Measurements from ENCODE around the gene C12orf76.
A peak's percentile ranks its signal among the peaks of the same experiment; 100 is the strongest.
"Not testable (repeated sequence)": the region's sequence is repeated elsewhere in the genome, so short reads cannot be mapped to it uniquely, and the experiment has no call there.

The C12orf76 gene, protein sequence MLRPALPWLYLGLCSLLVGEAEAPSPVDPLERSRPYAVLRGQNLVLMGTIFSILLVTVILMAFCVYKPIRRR

GRCh38 chr12:110048242-110049027 is at the start of gene C12orf76:
Gene C12orf76, minus strand, starts transcription at chr12:110048522. Its CDS starts 27 bp downstream, at chr12:110048495.
- peak; percentile 90 for DNase-seq

DNA sequence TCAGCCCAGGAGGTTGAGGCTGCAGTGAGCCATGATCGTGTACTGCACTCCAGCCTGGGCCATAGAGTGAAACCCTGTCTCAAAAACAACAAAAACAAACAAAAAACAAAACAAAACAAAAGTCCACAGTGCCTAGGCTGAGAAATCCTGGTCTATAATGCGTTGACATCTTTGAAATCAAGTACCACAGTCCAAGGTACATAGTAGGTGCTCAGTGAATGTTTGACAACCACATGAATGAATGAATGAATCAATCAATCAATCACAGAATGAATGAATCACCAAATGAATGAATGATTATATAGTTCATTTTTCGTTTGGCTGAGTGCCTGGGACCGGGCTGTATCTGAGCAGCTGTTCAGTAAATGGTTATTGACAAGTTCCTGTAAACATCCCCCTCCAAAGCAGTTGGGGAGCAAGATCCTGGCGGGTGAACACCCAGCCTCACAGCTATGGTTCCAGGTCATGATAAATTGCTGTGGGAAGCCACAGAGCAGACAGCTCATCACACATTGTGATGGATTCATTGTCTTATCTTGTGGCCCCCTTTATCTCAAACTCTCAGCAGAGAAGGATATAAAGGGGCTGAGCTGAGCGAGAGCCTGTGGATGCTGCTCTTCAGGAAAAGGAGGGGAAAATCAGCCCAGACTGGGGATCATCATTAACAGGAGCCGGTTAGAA is 45.4 kb upstream of the C12orf76 start:
- DNase-seq: no peak

DNA sequence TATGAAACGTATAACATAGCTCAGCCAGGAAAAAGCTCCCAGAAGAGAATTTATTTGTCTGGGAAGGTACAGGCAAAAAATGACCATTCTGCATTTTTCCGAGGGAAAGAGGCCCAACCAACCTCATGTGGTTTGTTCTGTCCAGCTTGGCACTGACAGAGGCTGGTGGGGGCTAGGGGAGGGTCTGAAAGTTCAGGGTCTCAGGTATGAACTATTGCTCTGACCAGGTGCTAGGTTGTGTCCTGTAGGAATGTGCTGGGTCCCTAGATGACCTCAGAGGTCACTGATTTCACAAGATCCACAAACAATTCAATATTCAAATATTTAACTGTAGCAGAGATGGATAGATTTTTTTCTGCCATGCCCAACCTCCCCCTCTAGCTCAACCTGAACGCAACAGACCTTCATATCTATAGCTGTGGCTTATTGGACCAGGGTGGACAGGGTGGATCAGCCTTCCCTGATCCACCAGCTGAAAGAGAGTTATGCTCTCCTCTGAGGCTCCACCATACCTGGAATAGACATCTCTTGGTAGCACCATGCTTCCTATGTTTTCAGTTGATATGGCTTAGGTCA is 42.9 kb upstream of the C12orf76 start:
- DNase-seq: no peak

- no peak for DNase-seq
These were observed 42.2 kb upstream of the C12orf76 start for GRCh38 chr12:110090266-110091135.

GRCh38 chr12:110088936-110089335 is 40.6 kb upstream of the C12orf76 start:
- DNase-seq: no peak

DNA sequence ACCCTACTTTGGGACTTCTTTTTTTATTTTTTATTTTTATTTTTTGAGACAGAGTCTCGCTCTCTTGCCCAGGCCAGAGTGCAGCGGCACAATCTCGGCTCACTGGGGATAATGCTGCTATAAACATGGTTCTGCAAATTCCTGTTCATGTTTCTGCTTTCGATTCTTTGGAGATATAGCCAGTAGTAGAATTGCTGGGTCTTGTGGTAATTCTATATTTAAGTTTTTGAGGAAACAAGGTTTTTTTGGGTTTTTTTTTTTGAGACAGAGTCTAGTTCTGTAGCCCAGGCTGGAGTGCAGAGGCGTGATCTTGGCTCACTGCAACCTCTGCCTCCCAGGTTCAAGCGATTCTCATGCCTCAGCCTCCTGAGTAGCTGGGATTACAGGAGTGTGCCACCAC is 39.9 kb upstream of the C12orf76 start:
- DNase-seq: not testable (repeated sequence)

DNA sequence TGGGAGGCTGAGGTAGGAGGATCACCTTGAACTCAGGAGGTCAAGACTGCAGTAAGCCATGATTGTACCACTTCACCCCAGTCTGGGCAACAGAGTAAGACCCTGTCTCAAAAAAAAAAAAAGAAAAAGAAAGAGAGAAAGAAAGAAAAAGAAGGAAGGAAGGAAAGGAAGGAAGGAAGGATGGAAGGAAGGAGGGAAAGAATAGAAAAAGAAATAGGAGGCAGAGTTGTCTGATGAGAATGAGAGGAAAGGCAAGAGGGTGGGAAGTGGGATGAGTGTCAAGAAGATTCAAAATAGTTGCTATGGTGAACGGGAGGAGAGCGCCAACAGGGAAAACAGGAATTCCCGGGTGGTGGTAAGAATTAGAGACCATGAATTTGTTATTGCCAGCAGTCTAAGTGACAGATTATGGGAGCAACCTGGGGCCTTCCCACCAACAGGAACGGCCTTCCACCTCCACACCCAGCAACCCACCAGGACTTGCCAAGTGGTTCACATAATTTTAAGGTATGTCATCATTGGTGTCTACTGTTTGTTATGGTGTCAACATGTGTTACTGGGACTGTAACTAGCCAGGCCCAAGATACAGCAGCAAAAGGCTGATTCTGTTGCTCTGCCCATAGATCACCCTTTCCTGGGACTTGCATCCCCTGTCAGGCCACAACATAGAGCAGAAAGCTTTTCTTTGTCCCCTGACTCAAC is 36.1 kb upstream of the C12orf76 start:
- DNase-seq: no peak

GRCh38 chr12:110080410-110080809 is 32.1 kb upstream of the C12orf76 start:
- DNase-seq: no peak

DNA sequence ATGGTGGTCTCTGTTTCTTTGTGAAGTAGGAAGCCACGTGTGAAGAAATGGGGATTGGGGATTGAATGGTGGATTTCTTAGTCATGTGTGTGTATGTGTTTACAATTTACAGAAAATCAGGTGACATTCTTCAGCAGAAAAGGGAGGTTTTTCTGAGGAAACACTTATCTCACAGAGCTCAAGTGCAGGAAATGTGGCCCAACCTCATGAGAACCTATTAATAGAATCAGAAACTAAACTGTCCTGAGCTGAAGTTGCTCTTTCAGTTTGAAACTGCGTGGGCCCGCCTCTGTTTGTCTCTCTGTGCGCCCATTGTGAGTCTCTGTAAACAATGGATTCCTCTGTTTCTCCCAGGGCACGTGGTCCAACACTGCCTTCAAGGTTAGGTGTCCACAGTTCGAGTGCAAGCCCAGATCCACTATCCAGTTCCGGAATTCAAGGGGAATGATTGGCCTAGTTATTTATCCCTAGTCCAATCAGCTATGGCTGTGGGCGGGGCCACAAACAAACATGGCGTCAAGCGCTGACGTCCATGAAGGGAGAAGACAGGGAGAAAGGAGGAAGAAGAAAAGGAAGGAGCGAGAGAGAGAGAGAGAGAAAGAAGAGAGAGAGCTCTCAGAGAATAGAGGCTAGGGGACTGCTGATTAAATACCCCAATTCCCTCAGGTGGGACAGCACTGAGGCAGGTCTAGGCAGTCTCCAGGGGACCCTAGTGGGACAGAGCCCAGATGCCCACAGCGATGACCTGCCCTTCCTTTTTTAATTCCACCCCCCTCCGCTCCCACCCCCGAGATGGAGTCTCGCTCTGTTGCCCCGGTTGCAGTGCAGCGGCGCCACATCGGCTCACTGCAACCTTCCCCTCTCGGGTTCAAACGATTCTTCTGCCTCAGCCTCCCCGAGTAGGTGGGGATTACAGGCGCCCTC is 31.4 kb upstream of the C12orf76 start:
- DNase-seq: peak; percentile 67

DNA sequence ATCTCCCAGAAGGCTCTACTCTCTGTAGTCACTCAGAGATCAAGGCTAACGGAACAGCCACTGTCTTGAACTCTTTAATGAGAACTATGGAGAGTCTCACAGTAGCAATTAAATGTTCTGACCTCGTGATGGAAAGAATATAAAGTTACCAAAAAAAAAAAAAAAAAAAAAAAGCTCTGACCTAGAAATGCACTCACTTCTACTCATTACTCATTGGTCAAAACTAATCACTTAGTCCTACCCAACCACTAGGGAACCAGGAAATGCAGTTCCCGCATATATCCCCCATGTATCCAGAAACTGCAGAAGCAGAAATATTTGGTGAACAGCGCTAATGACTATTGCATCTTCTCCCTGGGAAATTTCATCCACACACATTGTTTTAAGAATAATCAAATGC is 29.5 kb upstream of the C12orf76 start:
- DNase-seq: no peak

DNA sequence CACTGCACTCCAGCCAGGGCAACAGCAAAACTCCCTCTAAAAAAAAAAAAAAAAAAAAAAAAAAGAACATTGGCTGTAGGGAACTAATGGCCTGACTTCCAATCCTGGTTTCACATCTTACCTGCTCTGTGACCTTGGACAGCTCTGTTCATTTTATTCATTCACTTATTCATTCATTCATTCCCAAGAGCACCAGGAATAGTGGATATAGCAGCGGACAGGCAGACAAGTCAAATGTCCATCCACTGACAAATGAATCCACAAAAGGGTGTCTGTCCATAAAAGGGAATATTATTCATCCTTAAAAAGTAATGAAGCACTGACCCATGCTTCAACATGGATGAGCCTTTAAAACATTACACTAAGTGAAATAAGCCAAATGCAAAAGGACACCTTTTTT is 27.6 kb upstream of the C12orf76 start:
- DNase-seq: no peak

DNA sequence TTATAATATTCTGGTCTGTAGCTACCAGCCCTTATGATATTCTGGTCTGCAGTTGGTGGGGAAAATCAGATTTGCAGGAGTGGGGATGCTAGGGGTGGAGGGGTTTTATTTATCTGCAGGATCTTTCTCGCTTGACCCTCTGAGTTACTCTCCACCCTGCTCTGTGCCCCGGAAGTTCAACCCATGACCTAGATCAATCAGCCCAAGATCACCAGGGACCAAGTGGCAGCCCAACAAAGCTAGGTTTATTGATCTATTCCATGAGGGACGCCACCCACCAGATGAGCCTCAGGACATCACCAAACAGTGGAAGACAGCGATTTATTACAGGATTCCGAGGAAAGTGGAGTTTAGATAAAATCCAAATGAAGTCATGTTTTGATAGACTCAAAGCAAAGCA is 25.8 kb upstream of the C12orf76 start:
- DNase-seq: no peak

GRCh38 chr12:110073049-110073831 is 24.9 kb upstream of the C12orf76 start:
- DNase-seq: peak; percentile 30

DNA sequence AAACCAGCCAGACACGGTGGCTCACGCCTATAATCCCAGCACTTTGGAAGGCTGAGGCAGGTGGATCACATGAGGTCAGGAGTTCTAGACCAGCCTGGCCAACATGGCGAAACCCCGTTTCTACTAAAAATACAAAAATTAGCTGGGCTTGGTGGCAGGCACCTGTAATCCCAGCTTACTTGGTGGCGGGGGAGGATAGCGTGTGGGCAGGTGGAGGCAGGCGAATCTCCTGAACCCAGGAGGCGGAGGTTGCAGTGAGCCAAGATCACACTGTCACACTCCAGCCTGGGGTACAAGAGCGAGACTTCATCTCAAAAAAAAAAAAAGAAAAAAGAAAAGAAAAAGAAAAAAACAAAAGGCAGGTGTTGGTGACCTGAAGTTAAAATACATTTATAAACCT is 24.3 kb upstream of the C12orf76 start:
- DNase-seq: not testable (repeated sequence)

DNA sequence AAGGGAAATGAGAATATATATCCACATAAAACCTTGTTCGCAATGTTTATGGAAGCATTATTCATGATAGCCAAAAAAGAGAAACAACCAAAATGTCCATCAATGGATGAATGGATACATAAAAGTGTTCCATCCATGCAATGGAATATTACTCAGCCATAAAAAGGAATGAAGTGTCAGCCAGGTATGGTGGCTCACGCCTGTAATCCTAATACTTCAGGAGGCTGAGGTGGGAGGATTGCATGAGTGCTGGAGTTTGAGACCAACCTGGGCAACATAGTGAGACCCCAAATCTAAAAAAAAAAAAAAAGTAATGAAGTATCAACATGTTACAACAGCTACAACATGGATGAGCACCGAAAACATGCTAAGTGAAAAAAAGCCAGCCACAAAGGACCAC is 23.6 kb upstream of the C12orf76 start:
- DNase-seq: no peak

DNA sequence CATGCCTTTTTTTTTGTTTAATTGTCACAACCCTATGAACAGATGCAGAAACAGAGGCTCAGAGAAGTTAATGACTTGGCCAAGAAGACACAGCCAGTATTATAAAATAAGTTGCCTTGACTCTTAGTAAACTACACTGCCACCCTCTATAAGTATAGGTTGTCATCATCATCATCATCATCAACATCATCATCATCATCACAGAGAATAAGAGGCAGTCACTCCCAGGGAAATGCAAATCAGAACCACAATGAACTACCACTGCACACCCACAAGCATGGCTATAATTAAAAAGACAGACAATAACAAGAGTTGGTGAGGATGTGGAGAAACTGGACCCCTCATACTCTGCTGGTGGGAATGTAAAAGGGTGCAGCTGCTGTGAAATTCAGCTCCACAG is 23.2 kb upstream of the C12orf76 start:
- no peak for DNase-seq

- no peak for DNase-seq
These were observed 20.3 kb upstream of the C12orf76 start for GRCh38 chr12:110068654-110069053.

GRCh38 chr12:110068115-110068514 is 19.8 kb upstream of the C12orf76 start:
- DNase-seq: not testable (repeated sequence)

DNA sequence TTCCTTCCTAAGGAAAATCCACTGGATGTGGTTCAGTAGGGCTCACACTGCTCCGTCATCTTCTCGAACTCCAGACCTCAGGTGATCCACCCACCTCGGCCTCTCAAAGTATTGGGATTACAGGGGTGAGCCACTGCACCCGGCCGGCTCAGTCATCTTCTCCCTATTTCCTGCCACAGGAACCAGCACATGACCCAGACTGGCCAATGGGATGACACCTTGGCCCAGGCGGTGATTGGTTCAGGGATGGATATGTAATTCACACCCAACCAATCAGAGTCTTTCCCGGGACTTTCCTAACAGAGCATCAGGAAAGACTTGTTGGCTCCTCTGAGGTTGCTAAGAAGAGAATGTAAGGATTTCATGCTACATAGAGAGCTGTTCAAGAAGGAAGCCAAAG is 19.2 kb upstream of the C12orf76 start:
- no peak for DNase-seq

DNA sequence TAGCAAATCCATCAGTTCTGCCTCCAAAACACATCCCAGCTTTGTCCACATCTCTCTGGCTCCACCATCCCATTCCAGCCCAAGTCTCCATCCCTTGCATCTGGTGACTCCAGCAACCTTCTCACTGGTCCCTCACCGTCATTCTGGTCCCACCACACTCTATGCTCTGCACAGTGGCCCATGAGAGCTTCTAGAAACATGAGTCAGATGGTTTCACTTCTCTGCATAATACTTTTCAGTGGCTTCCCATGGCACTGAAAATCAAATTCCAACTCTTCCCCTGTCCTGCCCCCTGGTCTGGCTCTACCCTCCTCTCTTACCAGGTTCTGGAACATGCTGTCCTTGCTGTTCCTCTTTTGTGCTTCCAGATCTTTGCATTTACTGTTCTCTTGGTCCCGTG is 17.2 kb upstream of the C12orf76 start:
- DNase-seq: no peak

Data from stimulated activated CD4-positive, alpha-beta T cell treated with anti-CD3 and anti-CD28 coated beads, Interleukin-4, amount 100 ng/mL, for 1 hour (primary cell).